Posterior vena cava (tissue), 2 donors: ENCODE measurements around the gene ZDHHC14. TPM values are rescaled to one million over a fixed set of nuclear protein-coding genes. Genes with fewer than 3 reads are reported as not detected.

ENCODE experiments used
- DNase-seq: peaks from one replicate; pipeline ENCODE4 v3.0.0-alpha.2; 2020; ENCODE audit warnings: low spot score
- intact Hi-C, 2 donors: fragments of 100-400 bp; cut with DNase I; formaldehyde crosslinking; loops; one replicate each; pipeline versions ENCODE4 v1.14.1 to v1.14.2; 2022 to 2023
- microRNA-seq, 2 donors: library from miRNA; unstranded; fragments of <30 nt; microRNA quantifications; one replicate each; pipeline ENCODE4 v1.2.0, GENCODE V29; 2020 to 2021; ENCODE audit warnings: borderline microRNAs expressed in 2 of 2
- total RNA-seq, 2 donors: library from RNA; stranded (reverse); fragmentation: NEBNext Ultra II Directional; extraction: Animal tissue kit (Norgen Biotek cat#: 25700); gene quantifications; one replicate each; pipeline ENCODE4 v1.2.1, GENCODE V29; 2021
- donor health status: DM: yes; HTN: yes; CAD: no.
- donor health status: DM: yes; HTN: yes; CAD: no.

ZDHHC14 gene
- total RNA-seq, 2 donors from 2014 or later: 12.2 to 14.8 TPM

- DNase-seq: no peak
- intact Hi-C loops: no loop called here
Observed at GRCh38 chr6:157721426-157721825, 340.4 kb downstream of the ZDHHC14 start.

GRCh38 chr6:157721830-157722229 is 340.8 kb downstream of the ZDHHC14 start:
- intact Hi-C loops: no loop called here
- no peak for DNase-seq

- intact Hi-C loops: no loop called here
- no peak for DNase-seq
Observed at GRCh38 chr6:157723376-157723775, 342.4 kb downstream of the ZDHHC14 start.

GRCh38 chr6:157724138-157724820 is 343.3 kb downstream of the ZDHHC14 start:
- intact Hi-C loops: no loop called here
- DNase-seq: no peak

GRCh38 chr6:157724960-157725741 is 344.2 kb downstream of the ZDHHC14 start:
- intact Hi-C loops: no loop called here
- DNase-seq: no peak

- DNase-seq: no peak
- intact Hi-C loops: no loop called here
Observed at GRCh38 chr6:157725836-157726235, 344.8 kb downstream of the ZDHHC14 start.

GRCh38 chr6:157726892-157727628 is 346.1 kb downstream of the ZDHHC14 start:
- peak; percentile 93 for DNase-seq
- intact Hi-C loops: no loop called here

Small RNA genes lying within 50 kb of the gene (microRNA-seq; reads per million reads assigned to microRNA genes)
- 0 reads per million in 2 donors for gene MIR3692

Other genes starting within 250 kb of the ZDHHC14 start
- 10 to 100 TPM; 11.8 to 12.6 TPM for gene TMEM242, start 57.7 kb upstream of the ZDHHC14 start, total RNA-seq